ENCODE data around the gene FAM53B.

FAM53B gene

GRCh38 chr10:124629415-124629814 lies 114.8 kb downstream of the FAM53B start:
- TF ChIP-seq, protein P1, sequence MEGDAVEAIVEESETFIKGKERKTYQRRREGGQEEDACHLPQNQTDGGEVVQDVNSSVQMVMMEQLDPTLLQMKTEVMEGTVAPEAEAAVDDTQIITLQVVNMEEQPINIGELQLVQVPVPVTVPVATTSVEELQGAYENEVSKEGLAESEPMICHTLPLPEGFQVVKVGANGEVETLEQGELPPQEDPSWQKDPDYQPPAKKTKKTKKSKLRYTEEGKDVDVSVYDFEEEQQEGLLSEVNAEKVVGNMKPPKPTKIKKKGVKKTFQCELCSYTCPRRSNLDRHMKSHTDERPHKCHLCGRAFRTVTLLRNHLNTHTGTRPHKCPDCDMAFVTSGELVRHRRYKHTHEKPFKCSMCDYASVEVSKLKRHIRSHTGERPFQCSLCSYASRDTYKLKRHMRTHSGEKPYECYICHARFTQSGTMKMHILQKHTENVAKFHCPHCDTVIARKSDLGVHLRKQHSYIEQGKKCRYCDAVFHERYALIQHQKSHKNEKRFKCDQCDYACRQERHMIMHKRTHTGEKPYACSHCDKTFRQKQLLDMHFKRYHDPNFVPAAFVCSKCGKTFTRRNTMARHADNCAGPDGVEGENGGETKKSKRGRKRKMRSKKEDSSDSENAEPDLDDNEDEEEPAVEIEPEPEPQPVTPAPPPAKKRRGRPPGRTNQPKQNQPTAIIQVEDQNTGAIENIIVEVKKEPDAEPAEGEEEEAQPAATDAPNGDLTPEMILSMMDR (IDR thresholded peaks at IDR 0.05; ENCODE audit: control insufficient read depth, insufficient read depth, low read depth, low read length, missing control alignments) = no peak
- H3K4me3 ChIP-seq (ENCODE audit: control insufficient read depth, low read depth, low read length) = no peak overlapping the region
- no peak for DNase-seq (ENCODE audit: low read depth)

GRCh38 chr10:124628676-124629021 lies 115.5 kb downstream of the FAM53B start:
- DNase-seq (ENCODE audit: low read depth) = no peak
- TF ChIP-seq, protein P1 (IDR thresholded peaks at IDR 0.05; ENCODE audit: control insufficient read depth, insufficient read depth, low read depth, low read length, missing control alignments) = no peak
- no peak overlapping the region for H3K4me3 ChIP-seq (ENCODE audit: control insufficient read depth, low read depth, low read length)

DNA sequence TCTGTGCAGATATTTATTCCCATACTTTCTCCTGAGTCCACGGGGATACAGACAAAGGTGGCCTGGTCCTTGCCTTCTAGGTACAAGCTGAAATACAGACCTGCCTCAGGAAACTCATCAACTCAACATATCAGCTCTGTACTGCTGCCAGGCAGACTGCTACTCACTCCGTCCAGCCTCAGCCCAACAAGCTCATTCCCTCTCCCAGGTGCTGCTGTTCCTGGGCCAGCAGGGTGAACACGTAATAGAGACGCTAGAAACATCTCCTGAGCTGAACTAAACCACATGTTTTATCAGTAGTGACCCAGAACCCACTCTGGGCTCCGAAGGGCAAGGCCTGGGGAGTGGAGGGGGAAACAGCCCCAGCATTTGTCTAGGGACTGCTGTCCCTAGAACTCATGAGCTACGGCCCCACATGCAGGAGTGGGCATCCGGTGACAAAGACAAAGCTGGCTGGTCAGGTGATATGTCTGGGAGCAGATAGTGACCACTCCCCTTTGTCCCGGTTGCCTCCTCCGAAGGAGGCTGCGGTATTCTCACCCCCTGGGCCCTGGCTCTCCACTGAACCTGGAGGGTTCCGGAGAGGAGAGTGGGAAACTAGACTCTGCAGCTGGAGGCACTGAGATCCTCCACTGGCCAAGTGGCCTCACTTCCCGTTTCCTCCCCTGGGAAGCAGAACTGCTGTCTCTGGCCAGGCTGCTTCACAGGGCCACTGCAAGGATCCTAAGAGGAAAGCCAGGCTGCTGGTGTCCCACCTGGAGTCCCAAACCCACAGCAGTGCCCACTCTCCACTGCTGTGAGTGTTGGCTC lies 116.1 kb downstream of the FAM53B start:
- DNase-seq (ENCODE audit: low read depth) = no peak
- TF ChIP-seq, protein P1 (IDR thresholded peaks at IDR 0.05; ENCODE audit: control insufficient read depth, insufficient read depth, low read depth, low read length, missing control alignments) = no peak
- H3K4me3 ChIP-seq (ENCODE audit: control insufficient read depth, low read depth, low read length) = no peak overlapping the region

- no peak overlapping the region for H3K4me3 ChIP-seq (ENCODE audit: control insufficient read depth, low read depth, low read length)
- TF ChIP-seq, protein P1 (IDR thresholded peaks at IDR 0.05; ENCODE audit: control insufficient read depth, insufficient read depth, low read depth, low read length, missing control alignments) = no peak
- DNase-seq (ENCODE audit: low read depth) = no peak
Measured at GRCh38 chr10:124626759-124627380, 117.3 kb downstream of the FAM53B start.

- TF ChIP-seq, protein P1 (IDR thresholded peaks at IDR 0.05; ENCODE audit: control insufficient read depth, insufficient read depth, low read depth, low read length, missing control alignments) = no peak
- no peak for DNase-seq (ENCODE audit: low read depth)
- H3K4me3 ChIP-seq (ENCODE audit: control insufficient read depth, low read depth, low read length) = no peak overlapping the region
Measured at GRCh38 chr10:124625831-124626238, 118.3 kb downstream of the FAM53B start.

DNA sequence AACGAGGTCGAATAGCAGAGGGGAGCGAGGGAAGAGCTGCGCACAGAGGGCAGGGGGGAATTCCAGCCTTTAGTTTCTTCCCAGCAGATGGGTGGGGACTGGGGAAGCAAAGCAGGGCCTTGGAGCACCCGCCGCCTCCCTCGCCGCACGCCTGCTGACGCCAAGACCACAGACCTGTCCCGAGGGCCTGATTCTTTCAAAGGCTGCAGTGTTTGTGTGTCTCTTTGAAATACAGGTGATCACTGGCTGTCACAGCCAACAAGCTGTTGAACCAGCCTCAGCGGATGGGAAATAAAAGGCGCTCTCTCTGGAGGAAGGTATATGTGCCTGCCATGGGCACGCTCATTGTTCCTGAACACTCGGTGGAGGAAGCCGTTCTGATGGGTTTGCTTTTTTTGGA lies 119.3 kb downstream of the FAM53B start:
- DNase-seq (ENCODE audit: low read depth) = no peak
- TF ChIP-seq, protein P1 (IDR thresholded peaks at IDR 0.05; ENCODE audit: control insufficient read depth, insufficient read depth, low read depth, low read length, missing control alignments) = no peak

More for the DNA sequence above, 119.3 kb downstream of the FAM53B start:
- no peak overlapping the region for H3K4me3 ChIP-seq (ENCODE audit: control insufficient read depth, low read depth, low read length)
